IPS-18a (cell line): Measurements from ENCODE around the gene TNFSF8.

Source experiments
- H3K27ac ChIP-seq: one replicate; pipeline ENCODE4 v1.5.1; 2013; ENCODE audit warnings: low read length
- H3K27me3 ChIP-seq: one replicate; pipeline ENCODE4 v1.6.1; 2013; ENCODE audit warnings: mild to moderate bottlenecking, low read length; ENCODE audit not compliant: control insufficient read depth, insufficient read depth
- H3K36me3 ChIP-seq: one replicate; pipeline ENCODE4 v1.6.1; 2013; ENCODE audit warnings: low read depth, low read length; ENCODE audit not compliant: control insufficient read depth
- H3K4me1 ChIP-seq: one replicate; pipeline ENCODE4 v1.6.1; 2013; ENCODE audit warnings: low read depth, low read length; ENCODE audit not compliant: control insufficient read depth
- H3K4me3 ChIP-seq: one replicate; pipeline ENCODE4 v1.5.1; 2013; ENCODE audit warnings: low read length
- H3K9ac ChIP-seq: one replicate; pipeline ENCODE4 v1.6.1; 2013; ENCODE audit warnings: mild to moderate bottlenecking, low read length, moderate library complexity
- H3K9me3 ChIP-seq: one replicate; pipeline ENCODE4 v1.6.1; 2013; ENCODE audit warnings: low read depth, low read length; ENCODE audit not compliant: control insufficient read depth

The TNFSF8 gene

DNA sequence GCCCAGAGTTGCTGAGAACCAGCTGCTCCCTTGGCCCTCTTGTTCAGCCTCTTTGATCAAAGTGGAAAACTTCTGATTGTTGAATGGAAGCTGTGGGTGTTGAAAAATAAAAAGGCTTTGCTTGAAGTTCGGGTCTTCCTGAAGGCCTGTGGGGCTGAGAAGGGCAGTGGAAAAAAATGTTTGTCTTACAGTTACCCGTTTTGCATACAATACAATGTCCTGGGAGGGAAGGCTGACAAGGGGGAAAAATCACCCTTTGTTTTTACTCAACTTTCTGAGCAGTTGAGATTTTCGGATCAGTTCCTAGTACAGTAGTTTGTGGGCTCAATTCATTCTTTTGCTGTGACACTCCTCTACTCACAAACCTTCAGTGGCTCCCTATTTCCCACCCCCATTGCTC, 2.1 kb upstream of the TNFSF8 start:
- H3K27me3 ChIP-seq, result peaks cover 78% of the 10 kb centered on the region
- no peak overlapping the region for H3K27ac ChIP-seq
- no peaks in the 10 kb centered on the region for H3K9me3 ChIP-seq
- no peak overlapping the region for H3K9ac ChIP-seq
- H3K4me3 ChIP-seq, result no peak overlapping the region
- H3K4me1 ChIP-seq, result no peaks in the 10 kb centered on the region
- no peaks in the 10 kb centered on the region for H3K36me3 ChIP-seq

DNA sequence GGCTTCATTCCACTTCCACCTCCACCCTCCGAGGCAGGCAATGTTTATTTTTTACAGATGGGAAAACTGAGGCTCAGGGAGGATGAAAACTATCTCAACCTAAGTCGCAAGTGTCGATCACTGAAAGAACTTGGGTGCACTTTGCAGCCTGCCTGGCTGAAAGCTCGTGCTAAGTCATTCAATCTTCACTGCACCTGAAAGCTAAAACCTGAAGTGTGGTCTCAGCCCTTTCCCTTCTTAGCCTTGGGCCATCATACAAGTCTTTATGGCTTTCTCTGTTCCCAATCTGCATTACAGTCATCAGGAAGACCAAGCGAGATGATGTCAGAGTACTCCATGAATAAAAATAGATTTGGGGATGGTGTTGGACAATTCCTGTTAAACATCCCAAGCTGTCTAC, 1.0 kb upstream of the TNFSF8 start:
- Histone ChIP-seq H3K27me3 (peaks cover 89% of the 10 kb centered on the region), H3K27ac (no peak overlapping the region), H3K9ac (no peak overlapping the region), H3K36me3 (no peaks in the 10 kb centered on the region), H3K4me3 (no peak overlapping the region), H3K9me3 (no peaks in the 10 kb centered on the region), H3K4me1 (no peaks in the 10 kb centered on the region)

DNA sequence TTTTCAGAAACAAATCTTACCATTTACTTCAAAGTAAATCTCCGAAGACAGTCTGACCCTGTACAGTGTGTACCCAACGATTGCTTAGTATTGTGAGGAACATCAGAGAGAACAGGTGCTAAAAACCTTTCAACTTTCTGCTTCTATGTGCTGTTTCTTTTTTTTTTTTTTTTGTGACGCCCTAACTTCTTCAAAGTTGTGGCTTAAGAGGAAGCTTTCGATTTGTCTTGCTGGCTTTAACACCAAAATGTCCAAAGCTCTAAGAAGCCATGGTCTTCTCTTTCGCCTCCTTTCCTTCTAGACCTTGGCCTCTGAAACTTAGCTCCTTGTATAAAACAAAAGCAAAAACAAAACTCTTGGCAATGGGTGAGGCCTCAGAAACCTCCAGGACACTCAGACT, 1.2 kb downstream of the TNFSF8 start:
- peaks cover 13% of the 10 kb centered on the region for H3K4me1 ChIP-seq
- H3K27me3 ChIP-seq, result peaks cover 99% of the 10 kb centered on the region
- no peak overlapping the region for H3K4me3 ChIP-seq
- H3K9ac ChIP-seq, result no peak overlapping the region
- no peaks in the 10 kb centered on the region for H3K36me3 ChIP-seq
- no peaks in the 10 kb centered on the region for H3K9me3 ChIP-seq
- H3K27ac ChIP-seq, result no peak overlapping the region

DNA sequence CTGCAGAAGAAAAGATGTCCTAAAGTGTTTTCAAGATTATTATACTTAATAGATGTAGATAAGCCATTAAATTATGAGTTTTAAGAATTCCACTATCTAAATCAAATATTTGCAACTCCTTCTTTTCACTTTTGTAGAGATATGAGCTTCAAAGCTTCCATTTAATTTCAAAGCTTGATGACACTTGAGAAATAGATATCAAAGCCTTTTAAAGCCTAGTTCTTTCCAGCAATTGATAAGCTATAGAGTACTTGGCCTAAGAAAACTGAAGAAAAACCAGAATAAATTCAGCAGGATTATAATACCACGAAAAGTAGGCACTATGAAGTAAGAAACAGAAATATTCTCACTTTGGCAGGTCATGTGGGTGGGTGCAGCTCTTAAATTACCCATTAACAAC, 1.7 kb downstream of the TNFSF8 start:
- H3K4me3 ChIP-seq, result no peak overlapping the region
- H3K27ac ChIP-seq, result no peak overlapping the region
- H3K9me3 ChIP-seq, result no peaks in the 10 kb centered on the region
- H3K4me1 ChIP-seq, result peaks cover 13% of the 10 kb centered on the region
- H3K27me3 ChIP-seq, result peaks cover 99% of the 10 kb centered on the region
- H3K36me3 ChIP-seq, result no peaks in the 10 kb centered on the region
- no peak overlapping the region for H3K9ac ChIP-seq

DNA sequence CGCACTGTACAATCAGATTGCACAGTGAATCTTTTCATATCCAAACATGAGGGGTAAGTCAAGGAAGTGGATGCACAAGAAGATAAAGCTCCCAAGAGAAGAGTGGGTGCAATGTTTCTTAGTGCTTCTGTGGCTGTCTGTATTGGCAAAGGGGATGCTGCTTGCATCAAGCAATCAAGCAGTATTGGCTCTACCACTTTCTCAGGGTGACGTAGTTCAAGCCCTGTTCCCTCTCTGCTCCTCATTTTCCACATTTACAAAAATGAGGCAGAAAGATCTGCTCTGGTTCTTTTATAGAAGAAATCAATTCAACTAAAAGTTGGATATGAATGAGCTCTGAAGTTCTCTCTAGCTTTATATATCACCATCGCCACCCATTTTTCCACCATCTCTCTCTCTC, 2.3 kb downstream of the TNFSF8 start:
- H3K36me3 ChIP-seq, result no peaks in the 10 kb centered on the region
- no peaks in the 10 kb centered on the region for H3K9me3 ChIP-seq
- H3K4me1 ChIP-seq, result peaks cover 13% of the 10 kb centered on the region
- H3K27me3 ChIP-seq, result peaks cover 99% of the 10 kb centered on the region
- no peak overlapping the region for H3K4me3 ChIP-seq
- H3K9ac ChIP-seq, result no peak overlapping the region
- H3K27ac ChIP-seq, result no peak overlapping the region

DNA sequence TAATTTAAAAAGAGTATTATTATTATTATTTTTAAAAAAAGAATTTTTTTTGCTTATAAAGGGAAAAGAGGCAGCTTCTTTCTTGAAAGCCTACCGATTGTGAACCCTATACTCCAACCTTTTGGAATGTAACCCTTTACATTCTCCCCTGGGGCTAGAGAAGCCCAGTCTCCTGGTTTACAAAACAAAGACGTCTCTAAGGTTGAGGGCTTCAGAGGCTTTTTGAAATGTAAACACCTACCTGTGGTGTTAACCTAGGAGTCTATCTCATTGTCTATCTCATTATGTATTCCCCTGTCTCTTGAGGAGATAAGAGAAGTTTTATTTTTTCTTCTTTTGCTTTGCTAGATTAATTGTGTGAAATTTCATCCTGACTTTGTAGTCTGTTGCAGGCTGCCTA, 4.7 kb downstream of the TNFSF8 start:
- H3K9ac ChIP-seq, result no peak overlapping the region
- no peaks in the 10 kb centered on the region for H3K9me3 ChIP-seq
- no peak overlapping the region for H3K4me3 ChIP-seq
- peaks cover 13% of the 10 kb centered on the region for H3K4me1 ChIP-seq
- peaks cover 99% of the 10 kb centered on the region for H3K27me3 ChIP-seq
- H3K36me3 ChIP-seq, result no peaks in the 10 kb centered on the region
- H3K27ac ChIP-seq, result no peak overlapping the region

DNA sequence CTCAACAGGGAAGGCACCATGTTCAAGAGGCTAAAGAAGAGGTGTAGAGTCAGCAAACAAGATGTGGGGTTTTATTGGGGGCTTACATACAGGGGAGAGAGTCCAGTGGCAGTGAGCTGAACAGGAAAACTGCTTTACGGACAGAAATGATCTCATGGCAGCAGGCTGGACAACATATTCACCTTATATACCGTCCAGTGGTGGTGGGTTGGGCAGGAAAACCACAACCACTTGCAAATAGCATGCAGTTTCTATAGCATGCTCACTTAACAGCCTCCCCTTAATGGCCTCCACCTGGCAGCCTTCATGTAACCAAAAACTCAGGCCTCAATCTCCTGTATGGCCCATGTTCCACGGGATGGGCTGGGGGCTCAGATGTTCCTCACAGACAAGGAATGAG, 5.4 kb downstream of the TNFSF8 start:
- Histone ChIP-seq H3K4me1 (peaks cover 13% of the 10 kb centered on the region), H3K27me3 (peaks cover 99% of the 10 kb centered on the region)

DNA sequence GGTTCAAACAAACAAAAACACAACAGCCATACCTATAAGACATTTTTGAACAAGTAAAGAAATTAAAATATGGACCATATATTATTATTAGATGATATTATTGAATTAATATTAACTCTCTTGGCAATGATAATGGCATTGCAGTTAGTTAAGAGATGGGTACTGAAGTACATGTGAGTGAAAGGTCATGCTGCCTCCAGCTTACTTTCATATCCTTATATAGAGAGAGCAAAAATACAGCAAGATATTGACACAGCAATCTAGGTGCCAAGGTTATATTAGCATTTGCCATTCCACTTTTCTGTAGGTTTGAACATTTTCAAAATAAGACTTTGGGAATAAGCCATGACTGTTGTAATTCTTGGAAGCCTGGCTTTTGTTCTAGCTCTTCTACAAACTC, 6.1 kb downstream of the TNFSF8 start:
- Histone ChIP-seq H3K27me3 (peaks cover 99% of the 10 kb centered on the region), H3K9ac (no peak overlapping the region), H3K36me3 (no peaks in the 10 kb centered on the region), H3K4me1 (peaks cover 13% of the 10 kb centered on the region), H3K27ac (no peak overlapping the region), H3K4me3 (no peak overlapping the region), H3K9me3 (no peaks in the 10 kb centered on the region)

More for the DNA sequence above, 5.4 kb downstream of the TNFSF8 start:
- Histone ChIP-seq H3K4me3 (no peak overlapping the region), H3K9me3 (no peaks in the 10 kb centered on the region), H3K27ac (no peak overlapping the region), H3K9ac (no peak overlapping the region), H3K36me3 (no peaks in the 10 kb centered on the region)

DNA sequence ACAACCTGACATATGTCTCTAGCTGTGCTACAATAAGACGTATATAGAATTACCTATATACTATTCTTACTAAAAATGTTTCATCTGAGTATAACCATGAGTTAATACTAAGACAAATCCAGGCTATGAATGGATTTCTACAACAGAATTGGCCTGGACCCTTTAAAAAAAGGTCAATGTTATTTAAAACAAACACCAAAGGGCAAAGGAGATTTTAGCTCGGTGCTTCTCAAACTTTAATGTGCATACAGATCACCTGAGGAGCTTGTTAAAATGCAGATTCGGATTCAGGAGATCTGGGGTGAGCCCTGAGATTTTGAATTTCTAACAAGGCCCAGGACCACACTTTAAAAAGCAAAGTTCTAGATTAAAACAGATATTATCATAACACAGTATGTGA, 6.5 kb downstream of the TNFSF8 start:
- H3K27ac ChIP-seq, result no peak overlapping the region
- no peak overlapping the region for H3K9ac ChIP-seq
- H3K9me3 ChIP-seq, result no peaks in the 10 kb centered on the region
- peaks cover 97% of the 10 kb centered on the region for H3K27me3 ChIP-seq
- H3K4me3 ChIP-seq, result no peak overlapping the region
- peaks cover 13% of the 10 kb centered on the region for H3K4me1 ChIP-seq
- H3K36me3 ChIP-seq, result no peaks in the 10 kb centered on the region

DNA sequence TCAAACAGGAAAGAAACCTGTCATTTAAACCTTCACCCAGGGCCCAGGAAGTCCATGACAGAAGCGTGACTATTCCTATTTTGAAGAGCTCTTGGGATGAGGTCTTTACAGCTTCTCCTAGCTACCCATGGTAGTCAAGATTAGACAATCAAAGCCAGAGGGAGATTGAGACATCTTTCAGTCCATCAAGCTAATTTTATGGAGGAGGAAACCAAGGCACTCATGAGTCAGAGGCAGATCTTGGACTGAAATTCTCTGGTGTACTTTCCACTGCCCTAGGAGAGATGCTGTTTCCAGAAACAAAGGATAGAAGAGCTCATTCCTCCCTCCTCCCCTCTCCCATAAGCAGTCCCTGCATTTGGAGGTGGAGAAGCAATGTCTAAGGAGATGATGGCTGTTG, 9.2 kb downstream of the TNFSF8 start:
- H3K27me3 ChIP-seq, result peaks cover 98% of the 10 kb centered on the region
- no peaks in the 10 kb centered on the region for H3K9me3 ChIP-seq
- H3K4me3 ChIP-seq, result no peak overlapping the region
- H3K9ac ChIP-seq, result no peak overlapping the region
- no peak overlapping the region for H3K27ac ChIP-seq
- peaks cover 13% of the 10 kb centered on the region for H3K4me1 ChIP-seq
- no peaks in the 10 kb centered on the region for H3K36me3 ChIP-seq

DNA sequence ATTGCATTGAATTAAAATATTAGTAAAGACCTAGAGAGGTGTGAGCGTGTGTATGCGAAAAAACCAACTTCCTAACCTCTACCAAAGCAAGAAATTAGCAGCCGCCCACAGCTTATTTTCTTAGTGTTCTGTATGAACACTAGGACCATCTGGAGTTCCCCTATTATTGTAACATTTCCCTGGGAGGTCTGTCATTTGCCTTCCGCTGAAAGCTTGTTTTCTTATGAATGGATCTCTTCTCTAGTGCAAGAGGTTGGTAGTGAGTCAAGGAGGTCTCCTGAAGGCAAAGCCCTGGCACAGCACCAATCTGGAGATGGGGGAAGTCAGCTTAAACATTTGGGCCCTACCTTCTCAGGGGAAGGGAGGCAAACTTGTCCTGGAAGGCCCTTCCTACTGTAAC, 10.8 kb downstream of the TNFSF8 start:
- Histone ChIP-seq H3K4me1 (peaks cover under 1% of the 10 kb centered on the region), H3K4me3 (no peak overlapping the region), H3K9me3 (no peaks in the 10 kb centered on the region), H3K27me3 (peaks cover 98% of the 10 kb centered on the region), H3K9ac (no peak overlapping the region), H3K36me3 (no peaks in the 10 kb centered on the region), H3K27ac (no peak overlapping the region)

DNA sequence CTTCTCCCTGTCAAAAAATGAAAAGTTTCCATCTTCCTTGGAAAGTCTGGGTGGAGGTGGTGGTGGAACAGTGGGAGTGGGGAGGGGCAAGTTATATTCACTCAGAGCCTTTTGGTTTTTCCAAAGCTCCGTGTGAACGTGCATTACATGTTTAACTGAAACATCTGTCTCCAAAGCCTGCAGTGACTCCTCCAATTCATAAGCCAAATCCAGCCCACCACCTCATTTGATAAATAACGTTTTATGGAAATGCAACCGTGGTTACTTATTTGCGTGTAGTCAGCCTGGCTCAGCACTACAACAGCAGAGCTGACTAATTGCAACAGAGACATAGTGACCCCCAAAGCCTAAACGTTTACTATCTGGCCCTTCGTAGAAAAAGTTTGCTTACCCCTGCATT, 13.9 kb downstream of the TNFSF8 start:
- no peak overlapping the region for H3K27ac ChIP-seq
- no peaks in the 10 kb centered on the region for H3K4me1 ChIP-seq
- no peaks in the 10 kb centered on the region for H3K36me3 ChIP-seq
- no peak overlapping the region for H3K4me3 ChIP-seq
- peaks cover 72% of the 10 kb centered on the region for H3K27me3 ChIP-seq
- no peaks in the 10 kb centered on the region for H3K9me3 ChIP-seq
- no peak overlapping the region for H3K9ac ChIP-seq
